ENCODE data around the gene PRR19. TPM values are rescaled to one million over a fixed set of nuclear protein-coding genes. Genes with fewer than 3 reads are reported as not detected.
A peak's percentile ranks its signal among the peaks of the same experiment; 100 is the strongest.

Gene PRR19
- total and polyA plus RNA-seq, 10 donors = 0.33 to 1.2 (median 0.54) TPM; not detected in 2

DNA sequence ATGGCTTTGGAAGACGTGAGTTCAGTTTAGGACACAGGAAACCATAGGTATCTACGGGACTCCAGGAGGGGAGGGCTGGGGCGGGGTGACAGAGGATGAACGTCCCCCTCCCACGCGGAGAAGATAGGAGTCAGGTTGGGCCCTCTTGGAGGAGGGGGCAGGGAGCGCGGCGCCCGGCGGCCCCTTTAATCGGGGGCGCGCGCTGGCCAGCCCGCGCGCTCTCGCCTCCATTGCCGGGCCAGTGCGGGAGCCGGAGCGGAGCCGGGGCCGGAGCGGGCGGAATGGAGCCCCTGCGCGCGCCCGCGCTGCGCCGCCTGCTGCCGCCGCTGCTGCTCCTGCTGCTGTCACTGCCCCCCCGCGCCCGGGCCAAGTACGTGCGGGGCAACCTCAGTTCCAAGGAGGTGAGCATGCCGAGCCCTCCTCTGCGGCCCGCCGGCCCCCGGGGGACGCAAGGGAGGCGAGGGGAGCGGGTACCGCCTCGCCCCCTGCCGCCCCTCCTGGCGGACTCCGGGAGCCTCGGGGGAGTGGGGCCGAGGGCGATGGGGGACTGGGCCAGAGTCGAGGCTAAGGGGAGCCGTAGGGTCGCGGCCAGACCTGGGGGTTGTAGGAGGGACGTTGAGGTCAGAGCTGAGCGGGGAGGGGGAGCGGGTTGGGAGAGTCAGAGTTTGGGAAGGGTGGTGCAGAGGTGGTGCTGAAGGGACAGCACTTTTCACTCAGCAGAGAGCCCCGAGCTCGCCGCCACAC, 11.3 kb downstream of the PRR19 start, which contains the start of gene TMEM145:
TMEM145 (plus strand) TSS at position 214 of the 744 bp plus-strand sequence; CDS start at position 282, 68 bp downstream.
- WGBS, 5 donors = 1 to 2% (median 1%) methylated on average over 17 to 67 of the region's 67 CpGs
- Histone ChIP-seq H3K27ac (no peak within 1 kb of the TSS), H3K27me3 (replicated peaks in 1 of 7) (peaks cover 0 to 49% (median 27%) of the 10 kb centered on the region in 7 donors), H3K36me3 (no peaks in the 10 kb centered on the region), H3K9me3 (no peaks in the 10 kb centered on the region), H3K4me3 (peak within 1 kb of the TSS in 6 of 8 donors; percentile 30 to 66 (median 38)), H3K4me1 (peaks cover 17 to 38% (median 27%) of the 10 kb centered on the region in 6 donors)
- TF ChIP-seq, protein P1, sequence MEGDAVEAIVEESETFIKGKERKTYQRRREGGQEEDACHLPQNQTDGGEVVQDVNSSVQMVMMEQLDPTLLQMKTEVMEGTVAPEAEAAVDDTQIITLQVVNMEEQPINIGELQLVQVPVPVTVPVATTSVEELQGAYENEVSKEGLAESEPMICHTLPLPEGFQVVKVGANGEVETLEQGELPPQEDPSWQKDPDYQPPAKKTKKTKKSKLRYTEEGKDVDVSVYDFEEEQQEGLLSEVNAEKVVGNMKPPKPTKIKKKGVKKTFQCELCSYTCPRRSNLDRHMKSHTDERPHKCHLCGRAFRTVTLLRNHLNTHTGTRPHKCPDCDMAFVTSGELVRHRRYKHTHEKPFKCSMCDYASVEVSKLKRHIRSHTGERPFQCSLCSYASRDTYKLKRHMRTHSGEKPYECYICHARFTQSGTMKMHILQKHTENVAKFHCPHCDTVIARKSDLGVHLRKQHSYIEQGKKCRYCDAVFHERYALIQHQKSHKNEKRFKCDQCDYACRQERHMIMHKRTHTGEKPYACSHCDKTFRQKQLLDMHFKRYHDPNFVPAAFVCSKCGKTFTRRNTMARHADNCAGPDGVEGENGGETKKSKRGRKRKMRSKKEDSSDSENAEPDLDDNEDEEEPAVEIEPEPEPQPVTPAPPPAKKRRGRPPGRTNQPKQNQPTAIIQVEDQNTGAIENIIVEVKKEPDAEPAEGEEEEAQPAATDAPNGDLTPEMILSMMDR (IDR thresholded peaks at IDR 0.05 in 8 of 11, conservative IDR thresholded peaks at IDR 0.05 in 3 of 11) = peak in 3 of 11 experiments; percentile 11 to 18 (median 17)
- TF ChIP-seq POLR2A (IDR thresholded peaks at IDR 0.05) = no peak
- TF ChIP-seq POLR2AphosphoS5 (IDR thresholded peaks at IDR 0.05) = no peak
- intact Hi-C loops (cut with DNase I; ENCODE audit: low total_unique reads) = no loop called here
- DNase-seq = no peak

DNA sequence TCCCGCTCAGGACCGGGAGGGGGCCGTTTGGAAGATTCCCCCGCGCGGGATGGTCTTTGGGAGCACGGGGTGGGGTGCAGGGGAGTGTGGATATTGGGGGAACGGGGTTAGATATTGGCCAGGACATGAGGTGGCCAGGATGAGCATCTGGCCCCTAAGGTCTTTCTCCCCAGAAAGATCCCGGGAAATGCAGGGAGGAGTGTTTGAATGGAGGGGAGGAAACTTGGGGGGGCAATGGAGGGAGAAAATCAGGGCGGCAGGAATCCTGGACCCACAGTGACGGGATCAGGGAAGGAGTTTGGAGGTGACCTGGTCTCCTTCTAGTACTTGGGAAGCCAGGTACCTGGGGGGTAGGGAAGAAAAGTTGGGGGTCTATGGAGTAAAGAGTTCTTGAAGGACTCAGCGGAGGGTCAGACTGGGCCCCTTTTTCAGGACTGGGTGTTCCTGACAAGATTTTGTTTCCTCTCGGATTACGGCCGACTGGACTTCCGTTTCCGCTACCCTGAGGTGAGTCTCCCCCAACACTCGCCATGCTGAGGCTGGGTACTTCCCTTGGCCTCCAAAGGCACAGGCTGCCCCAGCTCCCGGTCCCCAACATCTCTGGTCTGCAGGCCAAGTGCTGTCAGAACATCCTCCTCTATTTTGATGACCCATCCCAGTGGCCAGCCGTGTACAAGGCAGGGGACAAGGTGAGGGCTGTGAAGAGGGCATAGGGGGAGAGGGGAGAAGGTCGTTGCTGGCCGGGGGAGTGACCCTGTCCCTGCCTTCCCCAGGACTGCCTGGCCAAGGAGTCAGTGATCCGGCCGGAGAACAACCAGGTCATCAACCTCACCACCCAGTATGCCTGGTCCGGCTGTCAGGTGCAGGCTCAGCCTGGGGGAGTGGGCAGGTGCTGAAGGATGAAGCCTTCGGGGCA, 12.2 kb downstream of the PRR19 start:
- no peaks in the 10 kb centered on the region for H3K36me3 ChIP-seq
- H3K4me1 ChIP-seq = peaks cover 17 to 38% (median 27%) of the 10 kb centered on the region in 6 donors
- no peak for DNase-seq
- peaks cover 0 to 49% (median 27%) of the 10 kb centered on the region in 7 donors for H3K27me3 ChIP-seq (replicated peaks in 1 of 7)
- intact Hi-C loops (cut with DNase I; ENCODE audit: low total_unique reads) = no loop called here
- 29 to 35% (median 34%) methylated on average over 25 to 26 of the region's 26 CpGs for WGBS, 5 donors
- TF ChIP-seq POLR2A (IDR thresholded peaks at IDR 0.05) (no peak), POLR2AphosphoS5 (IDR thresholded peaks at IDR 0.05) (no peak)
- TF ChIP-seq, protein P1 (IDR thresholded peaks at IDR 0.05 in 8 of 11, conservative IDR thresholded peaks at IDR 0.05 in 3 of 11) = no peak
- H3K9me3 ChIP-seq = no peaks in the 10 kb centered on the region
- peak overlapping the region in 5 of 8 donors; percentile 30 to 66 (median 41) for H3K4me3 ChIP-seq
- no peak overlapping the region for H3K27ac ChIP-seq

DNA sequence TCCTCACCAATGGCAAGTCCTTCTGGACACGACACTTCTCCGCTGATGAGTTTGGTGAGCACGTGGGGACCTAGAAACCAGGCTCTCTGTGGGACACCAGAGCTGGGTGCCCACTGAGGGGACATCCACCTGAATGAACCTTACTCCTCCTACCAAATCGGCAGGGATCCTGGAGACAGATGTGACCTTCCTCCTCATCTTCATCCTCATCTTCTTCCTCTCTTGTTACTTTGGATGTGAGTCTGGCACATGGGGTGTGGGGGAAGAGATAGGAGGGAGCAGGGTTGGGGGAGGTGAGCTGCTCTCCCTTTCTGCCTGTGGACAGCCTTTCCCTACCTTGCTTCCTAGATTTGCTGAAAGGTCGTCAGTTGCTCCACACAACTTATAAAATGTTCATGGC, 13.1 kb downstream of the PRR19 start:
- Histone ChIP-seq H3K4me1 (peaks cover 17 to 38% (median 27%) of the 10 kb centered on the region in 6 donors), H3K9me3 (no peaks in the 10 kb centered on the region), H3K27me3 (replicated peaks in 1 of 7) (peaks cover 0 to 49% (median 27%) of the 10 kb centered on the region in 7 donors), H3K27ac (no peak overlapping the region), H3K4me3 (no peak overlapping the region), H3K36me3 (no peaks in the 10 kb centered on the region)
- intact Hi-C loops (cut with DNase I; ENCODE audit: low total_unique reads) = no loop called here
- TF ChIP-seq, protein P1 (IDR thresholded peaks at IDR 0.05 in 8 of 11, conservative IDR thresholded peaks at IDR 0.05 in 3 of 11) = no peak
- DNase-seq = no peak
- WGBS, 5 donors = 67 to 89% (median 83%) methylated on average over 3 to 5 of the region's 5 CpGs
